ENCODE data around the gene ACMSD. TPM values are rescaled to one million over a fixed set of nuclear protein-coding genes. Genes with fewer than 3 reads are reported as not detected.
A peak's percentile ranks its signal among the peaks of the same experiment; 100 is the strongest.

The ACMSD gene
- polyA plus RNA-seq, 1 experiment = not detected

DNA sequence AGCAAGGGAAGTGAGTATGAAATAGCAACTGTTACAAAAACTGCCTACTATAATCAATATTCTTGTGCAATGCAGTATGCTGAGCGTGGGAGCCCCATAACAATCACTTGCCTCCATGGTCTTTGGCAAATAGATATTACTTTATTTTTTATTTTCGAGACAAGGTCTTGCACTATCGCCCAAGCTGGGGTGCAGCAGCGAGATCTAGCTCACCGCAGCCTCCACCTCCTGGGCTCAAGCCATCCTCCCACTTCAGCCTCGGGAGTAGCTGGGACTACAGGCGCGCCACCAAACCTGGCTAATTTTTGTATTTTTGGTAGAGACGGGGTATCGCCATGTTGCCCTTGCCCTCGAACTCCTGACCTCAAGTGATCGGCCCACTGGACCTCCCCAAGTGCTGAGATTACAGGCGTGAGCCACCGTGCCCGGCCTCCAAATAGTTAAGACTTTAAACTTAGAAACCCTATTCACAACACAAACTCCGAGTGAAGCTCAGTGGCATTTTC is 79.0 kb downstream of the ACMSD start:
- no peak for DNase-seq (ENCODE audit: low read depth)
- ChIA-PET POLR2A (no interaction called here), CTCF (interaction anchor here (0.6 to 1.0 kb wide), 3 partner anchors 42 to 799 kb away, joined by 3 to 4 read pairs (median 3); no protein-coding TSS in a partner anchor)
- Histone ChIP-seq H3K36me3 (ENCODE audit: control insufficient read depth, insufficient read depth, low read length) (no peaks in the 10 kb centered on the region), H3K27me3 (ENCODE audit: control insufficient read depth, insufficient read depth, low read length) (no peaks in the 10 kb centered on the region), H3K4me3 (ENCODE audit: low read depth, low read length) (peak overlapping the region; percentile 100)
- TF ChIP-seq, protein P1, sequence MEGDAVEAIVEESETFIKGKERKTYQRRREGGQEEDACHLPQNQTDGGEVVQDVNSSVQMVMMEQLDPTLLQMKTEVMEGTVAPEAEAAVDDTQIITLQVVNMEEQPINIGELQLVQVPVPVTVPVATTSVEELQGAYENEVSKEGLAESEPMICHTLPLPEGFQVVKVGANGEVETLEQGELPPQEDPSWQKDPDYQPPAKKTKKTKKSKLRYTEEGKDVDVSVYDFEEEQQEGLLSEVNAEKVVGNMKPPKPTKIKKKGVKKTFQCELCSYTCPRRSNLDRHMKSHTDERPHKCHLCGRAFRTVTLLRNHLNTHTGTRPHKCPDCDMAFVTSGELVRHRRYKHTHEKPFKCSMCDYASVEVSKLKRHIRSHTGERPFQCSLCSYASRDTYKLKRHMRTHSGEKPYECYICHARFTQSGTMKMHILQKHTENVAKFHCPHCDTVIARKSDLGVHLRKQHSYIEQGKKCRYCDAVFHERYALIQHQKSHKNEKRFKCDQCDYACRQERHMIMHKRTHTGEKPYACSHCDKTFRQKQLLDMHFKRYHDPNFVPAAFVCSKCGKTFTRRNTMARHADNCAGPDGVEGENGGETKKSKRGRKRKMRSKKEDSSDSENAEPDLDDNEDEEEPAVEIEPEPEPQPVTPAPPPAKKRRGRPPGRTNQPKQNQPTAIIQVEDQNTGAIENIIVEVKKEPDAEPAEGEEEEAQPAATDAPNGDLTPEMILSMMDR (IDR thresholded peaks at IDR 0.05; ENCODE audit: insufficient read depth, low read depth, low read length) = no peak

DNA sequence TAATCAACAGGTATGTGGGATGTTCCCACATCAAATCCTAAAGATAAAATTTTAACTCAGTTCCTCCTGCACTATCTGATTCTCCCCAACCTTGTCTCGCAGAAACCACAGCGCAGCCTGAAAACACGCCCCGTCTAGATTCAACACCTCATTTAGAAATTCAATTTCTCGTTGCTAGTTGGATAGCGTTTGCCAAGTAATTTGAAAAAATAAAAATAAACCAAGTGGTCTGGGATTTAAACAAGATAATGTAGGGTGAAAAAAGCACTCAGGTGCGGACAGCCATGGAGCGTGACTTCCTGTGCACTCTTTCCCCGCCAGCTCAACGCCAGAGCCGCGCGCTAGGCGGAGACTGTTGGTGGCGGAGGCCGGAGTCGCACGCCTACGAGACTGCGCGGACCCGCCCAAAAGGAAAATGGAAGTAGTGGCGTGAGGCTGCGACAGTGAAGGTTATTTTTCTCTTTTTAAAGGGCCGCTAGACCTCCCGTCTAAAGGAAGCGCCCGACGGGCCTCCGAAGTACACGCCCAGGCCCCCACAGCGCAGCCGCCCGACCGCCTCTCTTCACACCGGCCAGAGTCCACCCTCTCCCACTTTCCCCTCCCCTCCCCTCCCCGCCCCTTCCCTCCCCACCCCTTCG is 79.6 kb downstream of the ACMSD start:
- DNase-seq (ENCODE audit: low read depth) = peak; percentile 67
- TF ChIP-seq, protein P1 (IDR thresholded peaks at IDR 0.05; ENCODE audit: insufficient read depth, low read depth, low read length) = peak; percentile 53
- Histone ChIP-seq H3K27me3 (ENCODE audit: control insufficient read depth, insufficient read depth, low read length) (no peaks in the 10 kb centered on the region), H3K36me3 (ENCODE audit: control insufficient read depth, insufficient read depth, low read length) (no peaks in the 10 kb centered on the region), H3K4me3 (ENCODE audit: low read depth, low read length) (peak overlapping the region; percentile 100)
- CTCF ChIA-PET = interaction anchor here (0.6 to 1.0 kb wide), 3 partner anchors 41 to 800 kb away, joined by 3 to 4 read pairs (median 3); no protein-coding TSS in a partner anchor
- POLR2A ChIA-PET = no interaction called here

DNA sequence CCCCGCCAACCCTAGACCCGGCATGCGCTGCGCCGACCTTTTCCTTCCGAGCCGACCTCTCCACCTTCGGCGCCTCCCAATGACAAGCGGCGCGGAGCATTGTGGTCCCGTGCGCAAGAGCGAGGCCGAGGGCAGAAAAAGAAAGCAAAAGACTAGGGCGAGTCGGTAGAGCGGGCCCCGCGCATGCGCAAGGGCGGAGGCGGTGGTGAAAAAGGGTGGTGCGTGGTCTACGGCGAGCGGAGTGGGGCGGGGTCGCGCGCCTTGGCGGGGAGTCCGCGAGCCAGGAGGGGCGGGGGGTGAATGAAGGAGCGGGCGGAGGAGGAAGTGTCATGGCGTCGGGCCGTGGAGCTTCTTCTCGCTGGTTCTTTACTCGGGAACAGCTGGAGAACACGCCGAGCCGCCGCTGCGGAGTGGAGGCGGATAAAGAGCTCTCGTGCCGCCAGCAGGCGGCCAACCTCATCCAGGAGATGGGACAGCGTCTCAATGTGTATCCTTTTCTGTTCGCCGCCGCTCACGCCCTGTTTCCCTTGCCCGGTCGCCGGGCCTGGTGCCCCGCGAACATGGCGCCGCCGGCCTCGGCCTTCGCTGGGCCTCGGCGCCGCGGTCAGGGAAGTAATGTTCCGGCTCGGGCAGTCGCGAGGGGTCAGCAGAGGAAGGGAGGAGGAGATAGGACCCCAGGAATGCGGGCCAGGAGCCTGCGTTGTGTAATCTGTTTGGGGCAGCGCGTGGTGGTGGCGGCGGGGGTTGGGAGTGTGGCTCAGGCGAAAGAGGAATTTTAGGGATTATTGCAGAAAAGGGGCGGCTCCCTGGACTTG is 80.3 kb downstream of the ACMSD start, which contains the start of gene CCNT2:
Gene CCNT2 (plus strand): TSS at position 297 of the 815 bp plus-strand sequence. CDS start 33 bp downstream, at position 330.
- CTCF ChIA-PET = interaction anchor here (0.6 kb wide), 1 partner anchor 73 kb away, joined by 3 read pairs; no protein-coding TSS in a partner anchor
- Histone ChIP-seq H3K27me3 (ENCODE audit: control insufficient read depth, insufficient read depth, low read length) (no peaks in the 10 kb centered on the region), H3K36me3 (ENCODE audit: control insufficient read depth, insufficient read depth, low read length) (no peaks in the 10 kb centered on the region), H3K4me3 (ENCODE audit: low read depth, low read length) (peak within 1 kb of the TSS; percentile 100)
- DNase-seq (ENCODE audit: low read depth) = peak; percentile 94
- TF ChIP-seq, protein P1 (IDR thresholded peaks at IDR 0.05; ENCODE audit: insufficient read depth, low read depth, low read length) = no peak
- POLR2A ChIA-PET = no interaction called here

DNA sequence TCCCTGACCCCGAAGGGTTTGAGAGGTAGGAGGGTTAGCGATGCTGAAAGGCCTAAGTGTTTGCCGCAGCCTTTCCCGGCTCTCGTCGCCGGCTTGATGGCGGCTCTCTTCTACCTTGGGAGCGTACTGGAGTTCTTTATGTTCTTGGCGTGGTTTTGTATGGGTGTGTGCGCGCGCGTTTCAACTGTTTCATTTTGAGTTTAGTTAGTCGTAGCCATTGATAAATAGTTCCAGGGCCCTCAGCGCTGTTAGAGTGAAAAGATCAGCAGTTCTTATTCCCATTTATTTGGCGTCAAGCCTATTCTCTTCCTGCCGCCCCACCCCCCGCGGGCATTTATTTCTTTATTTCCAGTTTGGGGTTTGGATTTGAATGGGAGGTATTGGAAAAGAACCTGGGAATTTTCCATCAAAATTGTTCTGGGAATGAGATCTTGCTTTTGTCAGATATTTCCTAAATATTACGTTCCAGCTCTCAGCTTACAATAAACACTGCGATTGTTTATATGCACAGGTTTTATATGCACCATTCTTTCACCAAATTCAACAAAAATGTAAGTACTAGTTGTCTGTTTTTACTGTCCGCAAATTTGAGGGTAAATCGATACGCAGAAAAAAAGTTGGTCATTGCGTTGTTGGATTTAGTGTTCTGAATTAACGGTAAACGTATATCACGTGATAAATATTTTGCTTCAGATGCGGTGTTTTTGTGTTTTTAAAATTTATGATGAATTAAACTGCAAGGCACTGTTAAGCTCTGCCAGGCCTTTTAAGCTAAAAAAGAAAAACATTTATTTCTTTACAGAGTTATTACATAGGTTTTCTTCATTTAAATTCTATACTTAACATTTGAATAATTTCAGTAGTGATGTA is 81.2 kb downstream of the ACMSD start:
- DNase-seq (ENCODE audit: low read depth) = no peak
- H3K4me3 ChIP-seq (ENCODE audit: low read depth, low read length) = peak overlapping the region; percentile 100
- TF ChIP-seq, protein P1 (IDR thresholded peaks at IDR 0.05; ENCODE audit: insufficient read depth, low read depth, low read length) = no peak
- no peaks in the 10 kb centered on the region for H3K27me3 ChIP-seq (ENCODE audit: control insufficient read depth, insufficient read depth, low read length)
- POLR2A ChIA-PET = no interaction called here
- CTCF ChIA-PET = interaction anchor here (0.6 kb wide), 1 partner anchor 73 kb away, joined by 3 read pairs; no protein-coding TSS in a partner anchor
- H3K36me3 ChIP-seq (ENCODE audit: control insufficient read depth, insufficient read depth, low read length) = no peaks in the 10 kb centered on the region
